AG04450 (cell line): ENCODE results near the gene PLP2. TPM values are rescaled to one million over a fixed set of nuclear protein-coding genes. Genes with fewer than 3 reads are reported as not detected.

ENCODE experiments used
- CTCF ChIA-PET: fragments of 300-600, 350-600 bp; formaldehyde crosslinking; extraction: SDS; loops from one replicate; lab custom pipeline; 2022; ENCODE audit warnings: antibody characterized with exemption, inconsistent platforms; lab: Charles Lee
- POLR2A ChIA-PET: fragments of 350-600 bp; formaldehyde crosslinking; extraction: SDS; loops from one replicate; lab custom pipeline; 2021; ENCODE audit warnings: antibody characterized with exemption, inconsistent platforms; lab: Yijun Ruan, JAX
- DNase-seq: peaks from one replicate; pipeline ENCODE4 v3.0.0-alpha.2; 2011; ENCODE audit warnings: low read depth, low spot score
- H3K27ac ChIP-seq: one replicate; pipeline ENCODE4 v1.5.1; 2012; ENCODE audit warnings: low read depth, low read length, control low read depth
- H3K27me3 ChIP-seq: one replicate; pipeline ENCODE4 v1.6.0; 2012; ENCODE audit warnings: low read length; ENCODE audit not compliant: control insufficient read depth, insufficient read depth
- H3K4me3 ChIP-seq: 2 replicates; pipeline ENCODE4 v1.5.1; 2011; ENCODE audit warnings: mild to moderate bottlenecking, low read depth, low read length, control low read depth
- H3K9me3 ChIP-seq: 2 replicates; pipeline ENCODE4 v1.5.1; 2012; ENCODE audit warnings: low read length; ENCODE audit not compliant: control insufficient read depth, insufficient read depth
- polyA plus RNA-seq: library from polyadenylated mRNA; depleted of rRNA; stranded (reverse); fragments of >200 nt; gene quantifications from 2 replicates; pipeline ENCODE4 v1.2.3, GENCODE V29; 2011
- TF ChIP-seq, protein P1 (sequence below): IDR thresholded peaks from 2 replicates; pipeline ENCODE4 v1.5.1; 2011; ENCODE audit warnings: low read depth, low read length, control low read depth, inconsistent platforms

The PLP2 gene
- polyA plus RNA-seq, 1 experiment = 66.7 TPM

DNA sequence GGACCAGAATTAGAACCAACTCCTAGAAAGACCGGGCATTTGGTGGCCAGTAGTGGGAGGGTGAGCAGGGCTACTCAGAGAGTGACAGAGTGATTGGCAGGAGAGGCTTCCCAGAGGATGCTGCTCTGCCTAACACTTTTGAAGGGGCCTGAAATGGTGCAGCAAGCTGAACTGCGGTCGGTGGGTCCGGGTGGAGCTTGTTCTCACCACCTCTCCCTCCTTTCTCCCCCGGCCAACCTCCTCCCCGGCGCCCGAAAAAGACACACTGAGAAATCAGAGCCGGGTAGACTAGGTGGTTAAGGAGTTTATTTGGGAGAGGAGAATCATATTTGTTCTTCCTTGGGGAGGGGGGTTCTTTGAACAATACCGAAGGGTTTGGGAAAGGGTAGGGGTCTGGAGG lies 15.8 kb downstream of the PLP2 start:
- no peaks in the 10 kb centered on the region for H3K27me3 ChIP-seq
- ChIA-PET CTCF (no interaction called here), POLR2A (no interaction called here)
- TF ChIP-seq, protein P1, sequence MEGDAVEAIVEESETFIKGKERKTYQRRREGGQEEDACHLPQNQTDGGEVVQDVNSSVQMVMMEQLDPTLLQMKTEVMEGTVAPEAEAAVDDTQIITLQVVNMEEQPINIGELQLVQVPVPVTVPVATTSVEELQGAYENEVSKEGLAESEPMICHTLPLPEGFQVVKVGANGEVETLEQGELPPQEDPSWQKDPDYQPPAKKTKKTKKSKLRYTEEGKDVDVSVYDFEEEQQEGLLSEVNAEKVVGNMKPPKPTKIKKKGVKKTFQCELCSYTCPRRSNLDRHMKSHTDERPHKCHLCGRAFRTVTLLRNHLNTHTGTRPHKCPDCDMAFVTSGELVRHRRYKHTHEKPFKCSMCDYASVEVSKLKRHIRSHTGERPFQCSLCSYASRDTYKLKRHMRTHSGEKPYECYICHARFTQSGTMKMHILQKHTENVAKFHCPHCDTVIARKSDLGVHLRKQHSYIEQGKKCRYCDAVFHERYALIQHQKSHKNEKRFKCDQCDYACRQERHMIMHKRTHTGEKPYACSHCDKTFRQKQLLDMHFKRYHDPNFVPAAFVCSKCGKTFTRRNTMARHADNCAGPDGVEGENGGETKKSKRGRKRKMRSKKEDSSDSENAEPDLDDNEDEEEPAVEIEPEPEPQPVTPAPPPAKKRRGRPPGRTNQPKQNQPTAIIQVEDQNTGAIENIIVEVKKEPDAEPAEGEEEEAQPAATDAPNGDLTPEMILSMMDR = no peak
- H3K4me3 ChIP-seq = no peak overlapping the region
- no peak for DNase-seq
- H3K9me3 ChIP-seq = no peaks in the 10 kb centered on the region
- no peak overlapping the region for H3K27ac ChIP-seq

DNA sequence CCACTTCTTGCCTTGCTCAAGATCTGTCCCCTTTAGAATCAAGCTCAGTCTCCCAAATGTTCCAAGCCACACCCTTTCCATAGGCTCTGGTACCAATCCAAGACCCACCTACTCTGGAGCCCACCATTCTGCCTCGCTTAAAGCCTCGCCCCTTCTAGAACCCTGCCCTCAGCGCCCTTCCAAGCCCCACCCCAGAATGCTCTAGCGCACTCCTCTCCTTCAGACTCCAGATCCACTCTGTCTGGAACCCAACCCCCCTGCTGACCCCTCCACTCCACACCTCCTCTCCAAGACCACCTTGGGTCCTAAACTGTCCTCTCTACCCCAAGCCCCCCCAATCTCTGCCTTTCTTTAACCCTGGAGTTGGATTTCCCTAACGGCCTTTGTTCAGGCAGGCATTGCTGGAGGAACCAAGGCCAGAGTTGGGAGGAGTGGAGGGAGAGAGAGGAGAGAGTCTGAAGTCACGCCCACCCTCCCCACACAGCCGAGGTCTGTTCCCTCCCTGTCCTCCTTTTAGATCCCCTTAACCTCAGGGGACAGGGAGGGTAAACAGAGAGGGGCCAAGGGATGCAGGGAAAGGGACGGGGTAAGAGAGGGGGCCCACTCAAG lies 16.9 kb downstream of the PLP2 start:
- Histone ChIP-seq H3K4me3 (no peak overlapping the region), H3K27ac (no peak overlapping the region), H3K9me3 (no peaks in the 10 kb centered on the region), H3K27me3 (no peaks in the 10 kb centered on the region)
- ChIA-PET CTCF (no interaction called here), POLR2A (no interaction called here)
- TF ChIP-seq, protein P1 = no peak
- no peak for DNase-seq

DNA sequence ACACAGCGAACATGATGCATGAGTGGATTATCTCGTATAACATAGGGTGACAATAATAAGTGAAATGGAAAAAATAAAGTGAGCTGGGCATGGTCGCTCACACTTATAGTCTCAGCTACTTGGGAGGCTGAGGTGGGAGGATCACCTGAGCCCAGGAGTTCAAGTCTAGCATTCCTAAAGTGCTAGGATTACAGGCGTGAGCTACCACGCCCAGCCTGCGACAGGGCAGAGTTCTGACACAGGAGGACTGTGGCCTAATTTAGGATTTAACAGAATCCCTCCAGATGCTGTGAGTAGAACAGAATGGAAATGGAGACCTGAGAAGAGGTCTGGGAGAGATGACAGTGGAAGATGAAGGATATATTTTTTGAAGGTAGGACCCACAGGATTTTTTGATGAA lies 17.9 kb downstream of the PLP2 start:
- Histone ChIP-seq H3K27me3 (no peaks in the 10 kb centered on the region), H3K27ac (no peak overlapping the region), H3K9me3 (no peaks in the 10 kb centered on the region), H3K4me3 (no peak overlapping the region)
- TF ChIP-seq, protein P1 = no peak
- DNase-seq = no peak
- CTCF ChIA-PET = interaction anchor here (0.9 kb wide), 1 partner anchor 34 kb away, joined by 4 read pairs; no protein-coding TSS in a partner anchor
- POLR2A ChIA-PET = no interaction called here

DNA sequence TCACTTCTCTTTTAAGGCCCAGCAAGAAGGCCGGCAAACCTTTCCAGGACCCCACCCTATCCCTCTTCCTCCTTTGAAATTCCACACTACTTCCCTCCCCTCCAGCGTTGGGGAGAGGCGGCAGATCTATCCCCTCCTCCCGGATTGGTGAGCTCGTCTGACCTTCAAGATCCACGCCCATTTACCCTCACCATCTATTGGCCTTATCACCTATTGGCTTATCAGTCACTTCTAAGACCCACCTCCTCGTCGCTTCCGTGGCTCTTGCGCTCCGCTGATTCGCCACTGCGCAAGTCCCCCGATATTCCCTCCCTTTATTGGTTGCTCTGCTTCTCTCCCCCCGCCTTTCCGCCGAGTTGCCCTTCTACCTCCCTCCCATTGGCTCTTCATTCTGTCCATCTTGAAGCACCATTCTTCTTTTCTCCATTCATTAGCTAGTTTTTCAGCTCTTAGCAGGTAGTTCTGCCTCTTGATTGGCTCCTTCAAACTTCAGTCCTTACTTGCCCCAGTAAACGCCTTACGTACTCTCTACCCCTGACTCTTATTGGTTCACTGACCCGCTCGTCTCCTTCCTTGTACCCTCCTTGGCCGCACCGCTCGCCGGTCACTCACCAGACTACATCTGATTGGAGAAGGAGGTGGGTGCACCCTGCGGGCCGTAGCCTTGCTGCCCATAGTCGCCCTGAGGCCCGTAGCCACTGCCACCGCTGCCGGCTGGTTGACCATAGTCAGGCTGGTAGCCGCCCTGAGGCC lies 19.3 kb downstream of the PLP2 start:
- Histone ChIP-seq H3K9me3 (no peaks in the 10 kb centered on the region), H3K27ac (peak overlapping the region; percentile 47), H3K4me3 (peak overlapping the region; percentile 74), H3K27me3 (no peaks in the 10 kb centered on the region)
- DNase-seq = peak; percentile 99
- ChIA-PET POLR2A (interaction anchor here (0.9 to 1.3 kb wide), 5 partner anchors 9 to 149 kb away, joined by 3 to 8 read pairs (median 6); partner anchors contain the start of genes PPP1R3F and SYP), CTCF (interaction anchor here (0.6 to 1.1 kb wide), 6 partner anchors 10 to 103 kb away, joined by 3 to 7 read pairs (median 4); no protein-coding TSS in a partner anchor)
- TF ChIP-seq, protein P1 = no peak
